ENCODE measurements around the gene PLA2G2F.
"Not testable (repeated sequence)": the region's sequence is repeated elsewhere in the genome, so short reads cannot be mapped to it uniquely, and the experiment has no call there.

The PLA2G2F gene

DNA sequence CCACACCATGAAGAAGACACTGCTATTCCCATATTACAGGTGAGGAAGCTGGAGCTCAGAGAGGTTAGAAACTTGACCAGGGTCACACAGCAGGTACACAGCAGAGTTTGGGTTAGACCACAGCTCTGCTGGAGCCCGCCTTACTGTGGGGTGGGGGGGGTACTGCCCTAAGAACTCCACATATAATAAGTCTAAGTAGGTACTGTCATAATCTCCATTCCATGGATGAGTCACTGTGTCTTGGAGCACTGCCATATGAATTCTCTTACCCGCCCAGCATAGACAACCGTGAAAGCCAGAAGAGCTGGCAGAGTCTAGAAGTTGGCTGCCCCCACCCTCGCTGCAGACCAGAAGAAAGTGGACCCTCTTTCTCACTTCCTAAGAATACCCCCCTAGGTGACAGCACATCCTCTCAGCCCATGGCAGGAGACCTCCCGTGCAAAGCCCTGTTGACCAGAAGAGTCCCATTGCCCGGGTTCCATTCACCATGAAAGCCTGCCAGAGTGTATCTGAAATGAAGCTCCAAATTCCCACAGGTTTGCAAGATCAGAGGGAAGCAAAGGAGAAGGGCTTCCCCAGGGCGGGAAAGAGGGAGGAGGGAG, 14.6 kb upstream of the PLA2G2F start:
- Histone ChIP-seq H3K9me3 (ENCODE audit: severe bottlenecking) (peaks cover under 1% of the 10 kb centered on the region), H3K4me3 (ENCODE audit: low read depth, low read length) (no peak overlapping the region), H3K36me3 (no peaks in the 10 kb centered on the region), H3K27ac (no peak overlapping the region), H3K27me3 (ENCODE audit: insufficient read depth, low read depth, severe bottlenecking) (no peaks in the 10 kb centered on the region)
- DNase-seq, result no peak
- TF ChIP-seq, protein P1, sequence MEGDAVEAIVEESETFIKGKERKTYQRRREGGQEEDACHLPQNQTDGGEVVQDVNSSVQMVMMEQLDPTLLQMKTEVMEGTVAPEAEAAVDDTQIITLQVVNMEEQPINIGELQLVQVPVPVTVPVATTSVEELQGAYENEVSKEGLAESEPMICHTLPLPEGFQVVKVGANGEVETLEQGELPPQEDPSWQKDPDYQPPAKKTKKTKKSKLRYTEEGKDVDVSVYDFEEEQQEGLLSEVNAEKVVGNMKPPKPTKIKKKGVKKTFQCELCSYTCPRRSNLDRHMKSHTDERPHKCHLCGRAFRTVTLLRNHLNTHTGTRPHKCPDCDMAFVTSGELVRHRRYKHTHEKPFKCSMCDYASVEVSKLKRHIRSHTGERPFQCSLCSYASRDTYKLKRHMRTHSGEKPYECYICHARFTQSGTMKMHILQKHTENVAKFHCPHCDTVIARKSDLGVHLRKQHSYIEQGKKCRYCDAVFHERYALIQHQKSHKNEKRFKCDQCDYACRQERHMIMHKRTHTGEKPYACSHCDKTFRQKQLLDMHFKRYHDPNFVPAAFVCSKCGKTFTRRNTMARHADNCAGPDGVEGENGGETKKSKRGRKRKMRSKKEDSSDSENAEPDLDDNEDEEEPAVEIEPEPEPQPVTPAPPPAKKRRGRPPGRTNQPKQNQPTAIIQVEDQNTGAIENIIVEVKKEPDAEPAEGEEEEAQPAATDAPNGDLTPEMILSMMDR (IDR thresholded peaks at IDR 0.05; ENCODE audit: low read depth, low read length), result no peak

DNA sequence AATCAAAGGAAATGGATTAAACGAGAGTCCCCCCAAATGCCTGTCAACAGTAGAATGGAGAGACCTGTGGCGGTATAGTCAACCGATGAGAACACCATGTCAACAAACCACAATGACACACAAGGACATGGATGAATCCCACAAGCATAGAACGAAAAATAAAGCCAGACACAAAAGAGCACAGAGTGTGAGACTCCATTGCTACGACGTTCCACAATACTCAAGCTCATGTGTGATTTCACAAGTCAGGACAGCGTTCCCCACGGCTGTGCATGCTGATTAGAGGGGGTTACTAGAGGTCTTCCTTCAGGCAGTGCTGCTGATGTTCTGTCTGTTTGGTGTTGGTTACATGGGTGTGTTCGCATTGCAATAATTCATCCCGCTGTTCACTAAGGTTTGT, 14.0 kb upstream of the PLA2G2F start:
- Histone ChIP-seq H3K27me3 (ENCODE audit: insufficient read depth, low read depth, severe bottlenecking) (no peaks in the 10 kb centered on the region), H3K4me3 (ENCODE audit: low read depth, low read length) (no peak overlapping the region), H3K27ac (no peak overlapping the region), H3K9me3 (ENCODE audit: severe bottlenecking) (peaks cover 4% of the 10 kb centered on the region), H3K36me3 (no peaks in the 10 kb centered on the region)
- DNase-seq, result no peak
- TF ChIP-seq, protein P1 (IDR thresholded peaks at IDR 0.05; ENCODE audit: low read depth, low read length), result no peak

DNA sequence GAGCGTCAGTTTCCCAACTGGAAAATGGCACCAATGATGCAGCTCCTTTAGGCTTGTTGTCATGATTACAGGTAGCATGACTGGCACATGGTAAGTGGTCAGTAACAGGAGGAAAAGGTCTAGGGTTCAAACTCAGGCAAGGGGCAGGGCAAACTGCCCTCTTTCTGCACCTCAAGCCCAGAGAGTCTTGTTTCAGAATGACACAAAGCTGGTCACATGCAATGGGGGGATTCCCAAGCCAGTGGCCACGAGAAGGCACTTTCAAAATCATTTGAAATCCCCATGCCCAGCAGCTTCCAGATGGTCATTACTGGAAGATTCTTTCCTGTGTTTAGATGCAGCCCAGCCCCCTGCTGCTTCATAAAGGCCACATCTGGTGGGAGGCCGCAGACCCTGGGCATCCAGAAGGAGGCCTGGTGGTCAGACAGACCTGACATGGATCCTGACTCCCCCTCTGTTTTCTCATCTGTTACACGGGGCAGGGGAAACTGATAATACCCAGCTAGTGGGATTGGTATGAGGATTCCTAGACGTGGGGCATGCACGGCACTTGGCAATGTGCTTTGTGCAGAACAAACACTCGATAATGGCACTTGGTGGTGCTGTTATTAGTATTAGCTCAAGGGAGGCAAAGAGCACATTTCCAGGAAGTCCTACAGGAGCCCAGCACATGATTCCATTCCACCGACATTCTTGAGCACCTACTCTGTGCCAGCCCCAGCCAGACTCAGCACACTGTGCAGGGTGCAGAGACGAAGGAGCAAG, 12.9 kb upstream of the PLA2G2F start:
- Histone ChIP-seq H3K4me3 (ENCODE audit: low read depth, low read length) (no peak overlapping the region), H3K27me3 (ENCODE audit: insufficient read depth, low read depth, severe bottlenecking) (no peaks in the 10 kb centered on the region), H3K9me3 (ENCODE audit: severe bottlenecking) (peaks cover 4% of the 10 kb centered on the region), H3K27ac (no peak overlapping the region), H3K36me3 (no peaks in the 10 kb centered on the region)
- TF ChIP-seq, protein P1 (IDR thresholded peaks at IDR 0.05; ENCODE audit: low read depth, low read length), result no peak
- no peak for DNase-seq

DNA sequence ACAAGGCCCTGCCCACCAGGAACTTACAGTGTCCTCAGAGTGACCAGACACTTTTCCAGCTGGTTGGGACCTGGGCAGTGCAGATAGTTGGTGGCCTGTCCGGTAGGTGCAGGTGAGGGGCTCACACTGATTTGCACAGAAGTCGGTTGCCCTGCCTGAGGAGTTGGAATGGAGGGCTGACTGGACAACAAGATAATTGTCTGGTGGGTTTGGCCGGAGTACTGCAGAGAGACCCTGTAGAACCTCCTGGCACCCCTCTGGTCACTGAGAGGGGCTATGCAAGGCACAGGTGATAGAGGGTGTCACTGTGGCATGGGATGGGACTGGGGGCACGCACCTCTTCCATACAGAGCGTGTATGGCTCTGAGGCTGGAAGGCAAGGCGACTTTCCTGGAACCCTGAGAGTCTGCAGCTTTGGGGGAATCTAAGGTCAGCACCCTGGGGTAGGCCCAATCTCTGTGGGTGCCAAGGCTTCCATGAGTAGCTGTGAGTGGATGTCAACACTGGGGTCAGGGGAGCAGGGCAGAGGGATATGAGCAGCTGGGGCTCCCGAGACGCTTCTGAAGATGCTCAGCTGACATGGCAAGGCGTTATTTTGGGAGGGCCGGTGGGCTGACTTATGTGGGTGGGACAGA, 12.2 kb upstream of the PLA2G2F start:
- H3K4me3 ChIP-seq (ENCODE audit: low read depth, low read length), result no peak overlapping the region
- TF ChIP-seq, protein P1 (IDR thresholded peaks at IDR 0.05; ENCODE audit: low read depth, low read length), result no peak
- H3K9me3 ChIP-seq (ENCODE audit: severe bottlenecking), result peaks cover 4% of the 10 kb centered on the region
- DNase-seq, result no peak
- H3K36me3 ChIP-seq, result no peaks in the 10 kb centered on the region
- H3K27me3 ChIP-seq (ENCODE audit: insufficient read depth, low read depth, severe bottlenecking), result no peaks in the 10 kb centered on the region
- H3K27ac ChIP-seq, result no peak overlapping the region

DNA sequence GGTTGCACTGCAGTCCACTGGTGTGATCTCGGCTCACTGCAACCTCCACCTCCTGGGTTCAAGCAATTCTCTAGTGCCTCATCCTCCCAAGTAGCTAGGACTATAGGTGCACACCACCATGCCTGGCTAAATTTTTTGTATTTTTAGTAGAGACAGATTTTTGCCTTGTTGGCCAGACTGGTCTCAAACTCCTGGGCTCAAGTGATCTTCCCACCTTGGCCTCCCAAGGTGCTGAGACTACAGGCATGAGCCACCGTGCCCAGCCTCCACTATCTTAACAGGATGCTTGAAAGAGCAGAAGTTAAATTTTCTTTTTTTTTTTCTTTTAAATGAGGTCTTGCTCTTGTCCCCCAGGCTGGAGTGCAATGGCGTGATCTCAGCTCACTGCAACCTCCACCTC, 8.6 kb upstream of the PLA2G2F start:
- H3K27me3 ChIP-seq (ENCODE audit: insufficient read depth, low read depth, severe bottlenecking); H3K27ac ChIP-seq; H3K36me3 ChIP-seq; H3K4me3 ChIP-seq (ENCODE audit: low read depth, low read length); H3K9me3 ChIP-seq (ENCODE audit: severe bottlenecking); DNase-seq: not testable (repeated sequence)

DNA sequence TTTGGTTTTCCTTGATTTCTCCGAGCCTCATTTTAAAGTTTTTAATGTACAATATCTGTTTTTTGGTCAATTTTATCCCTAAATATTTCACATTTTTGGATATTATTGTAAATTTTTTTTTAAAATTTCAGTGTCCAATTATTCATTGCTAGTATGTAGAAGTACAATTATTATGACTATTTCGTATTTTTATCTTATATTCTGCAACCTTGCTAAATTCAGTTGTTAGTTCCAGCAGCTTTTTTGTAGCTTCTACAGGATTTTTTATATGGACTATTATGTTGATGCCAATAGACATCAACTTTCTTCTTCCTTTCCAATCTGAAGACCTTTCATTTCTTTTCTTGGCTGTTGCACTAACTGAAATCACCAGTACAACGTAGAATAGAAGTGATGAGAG, 4.1 kb upstream of the PLA2G2F start:
- Histone ChIP-seq H3K4me3 (ENCODE audit: low read depth, low read length) (no peak overlapping the region), H3K27ac (no peak overlapping the region), H3K27me3 (ENCODE audit: insufficient read depth, low read depth, severe bottlenecking) (no peaks in the 10 kb centered on the region), H3K36me3 (no peaks in the 10 kb centered on the region), H3K9me3 (ENCODE audit: severe bottlenecking) (no peaks in the 10 kb centered on the region)
- DNase-seq, result no peak
- TF ChIP-seq, protein P1 (IDR thresholded peaks at IDR 0.05; ENCODE audit: low read depth, low read length), result no peak

All from WERI-Rb-1 (cell line).